AG04450 (cell line): ENCODE results near the gene POMC. TPM values are rescaled to one million over a fixed set of nuclear protein-coding genes. Genes with fewer than 3 reads are reported as not detected.
"Not testable (repeated sequence)": the region's sequence is repeated elsewhere in the genome, so short reads cannot be mapped to it uniquely, and the experiment has no call there.

ENCODE experiments used
- CTCF ChIA-PET: fragments of 300-600, 350-600 bp; formaldehyde crosslinking; extraction: SDS; loops from one replicate; lab custom pipeline; 2022; ENCODE audit warnings: antibody characterized with exemption, inconsistent platforms; lab: Charles Lee
- POLR2A ChIA-PET: fragments of 350-600 bp; formaldehyde crosslinking; extraction: SDS; loops from one replicate; lab custom pipeline; 2021; ENCODE audit warnings: antibody characterized with exemption, inconsistent platforms; lab: Yijun Ruan, JAX
- DNase-seq: peaks from one replicate; pipeline ENCODE4 v3.0.0-alpha.2; 2011; ENCODE audit warnings: low read depth, low spot score
- H3K27ac ChIP-seq: one replicate; pipeline ENCODE4 v1.5.1; 2012; ENCODE audit warnings: low read depth, low read length, control low read depth
- H3K27me3 ChIP-seq: one replicate; pipeline ENCODE4 v1.6.0; 2012; ENCODE audit warnings: low read length; ENCODE audit not compliant: control insufficient read depth, insufficient read depth
- H3K4me3 ChIP-seq: 2 replicates; pipeline ENCODE4 v1.5.1; 2011; ENCODE audit warnings: mild to moderate bottlenecking, low read depth, low read length, control low read depth
- H3K9me3 ChIP-seq: 2 replicates; pipeline ENCODE4 v1.5.1; 2012; ENCODE audit warnings: low read length; ENCODE audit not compliant: control insufficient read depth, insufficient read depth
- CTCF ChIP-seq: IDR thresholded peaks from 2 replicates; pipeline ENCODE4 v1.5.1; 2011; ENCODE audit warnings: low read depth, low read length, control low read depth, inconsistent platforms
- polyA plus RNA-seq: library from polyadenylated mRNA; depleted of rRNA; stranded (reverse); fragments of >200 nt; gene quantifications from 2 replicates; pipeline ENCODE4 v1.2.3, GENCODE V29; 2011

Gene POMC
- polyA plus RNA-seq, 1 experiment = not detected

- ChIA-PET CTCF (no interaction called here), POLR2A (no interaction called here)
- no peak for DNase-seq
- Histone ChIP-seq H3K9me3 (no peaks in the 10 kb centered on the region), H3K27ac (no peak overlapping the region), H3K27me3 (no peaks in the 10 kb centered on the region), H3K4me3 (no peak overlapping the region)
- TF ChIP-seq CTCF = no peak
These were observed 21.5 kb downstream of the POMC start for GRCh38 chr2:25146896-25147295.

- Histone ChIP-seq H3K27me3 (no peaks in the 10 kb centered on the region), H3K4me3 (no peak overlapping the region), H3K9me3 (no peaks in the 10 kb centered on the region; the same call in 1 of the 2 replicates), H3K27ac (no peak overlapping the region)
- no peak for DNase-seq
- ChIA-PET POLR2A (no interaction called here), CTCF (interaction anchor here (1.6 kb wide), 1 partner anchor 83 kb away, joined by 3 read pairs; no protein-coding TSS in a partner anchor)
- TF ChIP-seq CTCF = no peak
These were observed 22.6 kb downstream of the POMC start for GRCh38 chr2:25145803-25146202.

GRCh38 chr2:25141120-25141519 lies 27.3 kb downstream of the POMC start:
- no peak for TF ChIP-seq CTCF
- H3K27me3 ChIP-seq = no peaks in the 10 kb centered on the region
- ChIA-PET POLR2A (no interaction called here), CTCF (no interaction called here)
- H3K9me3 ChIP-seq = no peaks in the 10 kb centered on the region; the same call in 1 of the 2 replicates
- H3K27ac ChIP-seq = no peak overlapping the region
- no peak overlapping the region for H3K4me3 ChIP-seq
- no peak for DNase-seq

GRCh38 chr2:25140535-25140934 lies 27.8 kb downstream of the POMC start:
- POLR2A ChIA-PET, DNase-seq, H3K27me3 ChIP-seq, H3K4me3 ChIP-seq, H3K9me3 ChIP-seq, CTCF ChIA-PET, H3K27ac ChIP-seq: not testable (repeated sequence)

GRCh38 chr2:25132693-25133092 lies 35.7 kb downstream of the POMC start:
- no peaks in the 10 kb centered on the region; the same call in 1 of the 2 replicates for H3K9me3 ChIP-seq
- H3K27ac ChIP-seq = no peak overlapping the region
- POLR2A ChIA-PET = no interaction called here
- CTCF ChIA-PET = interaction anchor here (0.7 to 2.3 kb wide), 2 partner anchors 63 to 157 kb away, joined by 3 to 15 read pairs; no protein-coding TSS in a partner anchor
- peaks cover 20% of the 10 kb centered on the region for H3K27me3 ChIP-seq
- TF ChIP-seq CTCF = no peak
- no peak overlapping the region for H3K4me3 ChIP-seq
- no peak for DNase-seq
